HG03196 (cell line): Measurements from ENCODE around the gene PSMC3IP.
A peak's percentile ranks its signal among the peaks of the same experiment; 100 is the strongest.
"Not testable (repeated sequence)": the region's sequence is repeated elsewhere in the genome, so short reads cannot be mapped to it uniquely, and the experiment has no call there.

Source experiments
- ATAC-seq: cut with Tn5 transposase; IDR thresholded peaks from one replicate; pipeline ENCODE4 v1.9.1; 2021; ENCODE audit not compliant: unreplicated experiment

PSMC3IP gene, protein sequence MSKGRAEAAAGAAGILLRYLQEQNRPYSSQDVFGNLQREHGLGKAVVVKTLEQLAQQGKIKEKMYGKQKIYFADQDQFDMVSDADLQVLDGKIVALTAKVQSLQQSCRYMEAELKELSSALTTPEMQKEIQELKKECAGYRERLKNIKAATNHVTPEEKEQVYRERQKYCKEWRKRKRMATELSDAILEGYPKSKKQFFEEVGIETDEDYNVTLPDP

DNA sequence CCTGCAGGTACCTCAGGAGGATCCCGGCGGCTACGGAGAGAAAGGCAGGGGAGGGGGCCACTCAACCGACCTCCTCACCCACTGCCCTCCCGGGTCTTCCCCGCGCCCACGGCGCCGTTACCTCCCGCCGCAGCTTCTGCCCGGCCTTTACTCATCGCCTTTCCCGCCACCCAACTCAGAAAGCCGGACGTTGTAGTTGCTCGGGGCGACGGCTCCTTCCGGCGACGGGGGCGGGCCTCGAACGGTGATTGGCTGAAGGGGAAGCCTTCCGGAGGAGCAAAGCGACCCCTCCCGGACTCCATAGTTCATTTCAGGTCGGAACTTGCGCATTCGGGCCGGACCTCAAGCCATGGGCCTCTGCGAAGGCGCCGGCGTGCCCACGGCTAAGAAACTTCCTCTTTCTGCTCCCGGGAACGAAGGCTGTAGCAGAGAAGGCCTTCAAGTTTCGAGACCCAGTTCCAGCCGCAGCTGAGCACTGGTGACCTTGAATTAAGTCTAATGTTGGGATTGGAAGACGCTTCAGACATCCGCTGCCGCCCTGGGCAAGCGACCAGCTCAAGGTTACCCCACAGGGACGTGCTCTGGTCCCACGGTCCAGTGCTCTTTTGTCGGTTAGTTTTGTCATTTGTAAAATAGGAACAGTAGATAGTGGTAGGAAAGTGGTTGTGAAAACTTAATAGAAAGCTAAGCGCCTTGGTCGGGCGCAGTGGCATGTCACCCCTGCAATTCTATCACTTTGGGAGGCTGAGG, at the start of gene PSMC3IP:
PSMC3IP (minus strand) TSS at position 198 of the 750 bp plus-strand sequence; CDS start at position 155, 43 bp downstream.
- peak; percentile 73 for ATAC-seq

DNA sequence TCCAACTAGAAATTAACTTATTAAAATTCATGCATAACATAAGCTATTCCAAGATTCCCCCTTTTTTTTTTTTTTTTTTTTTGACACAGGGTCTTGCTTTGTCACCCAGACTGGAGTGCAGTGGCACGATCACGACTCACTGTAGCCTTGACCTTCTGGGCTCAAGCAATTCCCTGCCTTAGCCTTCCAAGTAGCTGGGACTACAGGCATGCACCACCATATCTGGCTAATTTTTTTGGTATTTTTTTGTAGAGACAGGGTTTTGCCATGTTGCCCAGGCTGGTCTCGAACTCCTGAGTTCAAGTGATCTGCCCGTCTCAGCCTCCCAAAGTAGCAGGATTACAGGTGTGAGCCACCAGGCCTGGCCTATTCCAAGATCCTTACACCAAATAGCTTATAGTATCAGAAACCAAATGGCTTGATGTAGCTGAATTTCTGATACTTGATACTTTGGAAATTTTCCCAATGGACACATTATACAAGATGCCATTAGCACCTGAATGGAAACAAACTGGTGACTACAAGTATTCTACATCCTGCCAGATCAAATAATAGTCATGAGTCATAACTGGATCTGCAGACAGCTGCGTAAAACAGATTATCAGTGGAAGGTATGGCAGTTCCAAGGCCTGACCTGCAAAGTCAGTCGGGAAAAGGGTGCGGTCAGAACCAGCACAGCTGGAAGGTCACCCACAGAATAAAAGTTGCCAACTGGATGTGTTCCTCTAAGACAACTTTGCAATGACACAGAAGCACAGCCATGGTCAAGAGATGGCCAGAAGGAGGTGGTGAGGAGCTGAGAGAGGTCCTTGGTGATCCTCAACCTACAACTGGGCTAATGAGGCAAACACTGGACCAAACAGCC, 46.4 kb upstream of the PSMC3IP start:
- no peak for ATAC-seq

DNA sequence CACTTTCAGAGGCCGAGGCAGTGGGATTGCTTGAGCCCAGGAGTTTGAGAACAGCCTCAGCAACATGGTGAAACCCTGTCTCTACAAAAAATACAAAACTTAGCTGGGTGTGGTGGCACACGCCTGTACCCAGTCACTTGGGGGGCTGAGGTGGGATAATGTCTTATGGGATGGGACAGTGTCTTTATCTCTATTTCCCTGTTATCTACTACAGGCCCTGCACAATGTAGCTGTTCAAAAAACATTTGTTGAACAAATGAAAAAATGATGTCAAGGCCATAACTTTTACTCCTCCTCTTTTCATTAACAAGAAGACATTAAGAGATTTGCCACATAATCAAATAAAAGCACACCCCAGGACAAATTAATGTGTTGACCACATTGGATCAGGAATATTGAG, 45.7 kb upstream of the PSMC3IP start:
- ATAC-seq = no peak

- ATAC-seq = not testable (repeated sequence)
Observed at GRCh38 chr17:42621987-42622386, 44.5 kb upstream of the PSMC3IP start.

DNA sequence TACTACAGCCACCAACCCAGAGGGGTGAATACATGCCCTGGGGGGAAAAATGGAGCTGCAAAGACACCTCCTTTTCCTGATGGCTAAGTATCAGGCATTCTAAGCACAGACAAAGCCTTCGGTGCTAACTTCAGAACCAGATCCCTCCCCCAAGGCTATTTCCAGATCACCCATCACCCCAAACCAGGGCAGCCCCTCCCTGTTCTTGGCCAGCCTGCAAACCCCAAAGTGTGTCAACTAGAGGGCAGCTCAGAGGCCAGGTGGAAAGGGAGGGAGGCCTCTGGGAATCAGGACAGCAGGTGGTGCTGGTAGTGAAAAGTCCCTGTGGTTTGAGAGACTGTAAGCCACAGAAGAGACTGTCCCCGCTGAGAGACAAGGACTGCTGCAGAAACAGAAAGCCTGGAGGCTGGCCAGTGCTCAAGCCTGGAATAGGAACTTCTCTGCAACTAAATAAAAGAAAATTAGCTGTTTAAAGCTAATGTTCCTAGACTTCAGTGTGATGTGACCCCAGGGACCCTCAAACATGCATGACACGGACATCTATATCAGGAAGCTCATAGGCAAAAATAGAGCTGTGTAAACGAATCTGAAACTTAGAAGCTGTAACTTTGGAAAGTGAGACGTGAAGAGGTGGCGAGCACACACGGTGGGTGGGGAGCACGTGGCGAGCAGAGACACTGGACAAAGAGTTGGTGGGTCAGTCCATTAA, 41.1 kb upstream of the PSMC3IP start:
- peak; percentile 67 for ATAC-seq

DNA sequence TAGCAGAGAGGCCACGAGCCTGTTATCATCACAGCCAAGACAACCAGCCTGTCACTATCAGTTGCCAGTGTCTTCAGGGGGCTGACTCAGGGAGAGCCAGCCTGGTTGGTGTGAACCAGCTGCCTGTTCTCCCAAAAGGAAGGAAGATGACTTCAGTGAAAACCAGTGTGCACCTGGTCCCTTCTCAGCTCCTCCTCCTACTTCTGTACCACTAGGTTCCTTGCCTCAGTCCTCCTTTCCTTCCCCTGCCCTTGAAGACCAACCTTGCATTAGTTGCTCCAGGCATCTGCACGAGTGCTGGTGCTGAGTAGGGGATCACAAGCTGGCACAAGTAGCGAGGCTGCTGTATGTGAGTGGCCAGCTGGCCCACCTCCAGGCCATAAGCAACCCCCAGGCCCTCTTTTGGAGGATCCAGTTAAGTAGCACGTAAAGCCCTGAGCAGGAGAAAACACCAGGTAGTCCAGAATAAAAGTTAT, 40.5 kb upstream of the PSMC3IP start:
- ATAC-seq = peak; percentile 26

GRCh38 chr17:42613699-42614295, 36.3 kb upstream of the PSMC3IP start:
- no peak for ATAC-seq

GRCh38 chr17:42612013-42612412, 34.5 kb upstream of the PSMC3IP start:
- no peak for ATAC-seq

- not testable (repeated sequence) for ATAC-seq
Observed at GRCh38 chr17:42609814-42610801, 32.6 kb upstream of the PSMC3IP start.

- ATAC-seq = peak; percentile 80
Observed at GRCh38 chr17:42609182-42609813, 31.8 kb upstream of the PSMC3IP start, which contains the start of the genes RETREG3 and TUBG1. Gene RETREG3 (minus strand): TSS chr17:42609374. CDS start chr17:42609324, 50 bp downstream. Gene TUBG1 (plus strand): TSS chr17:42609683. CDS start chr17:42609738, 55 bp downstream.

- peak; percentile 31 for ATAC-seq
Observed at GRCh38 chr17:42608305-42609181, 31.0 kb upstream of the PSMC3IP start.

- ATAC-seq = no peak
Observed at GRCh38 chr17:42607769-42608168, 30.2 kb upstream of the PSMC3IP start.

- ATAC-seq = no peak
Observed at GRCh38 chr17:42603318-42603717, 25.8 kb upstream of the PSMC3IP start.

DNA sequence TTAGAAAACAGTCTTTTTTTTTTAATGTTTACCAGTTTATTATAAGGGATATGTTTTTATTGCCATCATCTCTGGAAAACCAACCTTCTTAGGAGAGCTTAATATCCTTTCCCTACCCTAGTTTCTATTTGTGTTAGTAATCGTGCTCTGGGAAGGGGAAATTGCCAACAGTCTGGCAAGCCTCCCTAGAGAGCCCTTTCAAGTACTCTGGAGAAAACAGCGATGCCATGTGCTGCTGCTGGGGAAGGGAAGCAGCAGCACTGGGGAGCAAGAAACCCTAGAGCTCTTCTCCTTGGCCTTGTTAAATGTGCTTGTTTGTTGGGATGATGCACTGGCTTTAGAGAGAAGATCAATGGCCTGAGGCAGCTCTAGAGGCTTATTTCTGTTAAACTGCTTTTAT, 21.4 kb upstream of the PSMC3IP start:
- ATAC-seq = no peak

DNA sequence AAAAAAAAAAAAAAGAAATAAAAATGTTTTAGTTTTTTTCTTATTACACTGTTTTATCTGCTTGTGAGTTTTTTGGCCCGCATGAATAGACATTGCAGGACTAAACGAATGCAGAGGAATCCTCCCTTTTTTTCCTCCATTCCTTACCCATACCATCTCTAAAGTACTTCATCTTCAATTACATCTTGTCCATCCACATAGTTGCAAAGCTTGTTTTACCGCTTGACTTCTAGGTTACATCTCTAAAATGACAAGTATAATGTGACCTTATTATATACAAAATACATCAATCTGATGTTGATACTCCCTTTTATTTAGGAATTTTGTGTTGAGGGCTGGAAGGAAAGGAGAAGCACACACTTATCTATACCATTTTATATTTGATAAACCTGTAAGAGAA, 18.9 kb upstream of the PSMC3IP start:
- ATAC-seq = no peak

DNA sequence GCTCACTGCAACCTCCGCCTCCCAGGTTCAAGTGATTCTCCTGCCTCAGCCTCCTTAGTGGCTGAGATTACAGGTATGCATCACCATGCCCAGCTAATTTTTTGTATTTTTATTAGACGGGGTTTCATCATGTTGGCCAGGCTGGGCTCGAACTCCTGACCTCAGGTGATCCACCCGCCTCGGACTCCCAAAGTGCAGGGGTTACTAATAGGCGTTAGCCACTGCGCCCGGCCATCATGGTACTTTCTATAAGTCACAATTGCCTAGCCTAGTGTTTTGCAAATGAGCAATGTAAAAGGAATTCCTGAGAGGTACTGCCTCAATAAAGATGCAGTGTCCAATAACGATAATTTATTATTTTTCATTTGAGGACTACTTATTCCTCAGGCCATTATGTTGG, 13.9 kb upstream of the PSMC3IP start:
- no peak for ATAC-seq

DNA sequence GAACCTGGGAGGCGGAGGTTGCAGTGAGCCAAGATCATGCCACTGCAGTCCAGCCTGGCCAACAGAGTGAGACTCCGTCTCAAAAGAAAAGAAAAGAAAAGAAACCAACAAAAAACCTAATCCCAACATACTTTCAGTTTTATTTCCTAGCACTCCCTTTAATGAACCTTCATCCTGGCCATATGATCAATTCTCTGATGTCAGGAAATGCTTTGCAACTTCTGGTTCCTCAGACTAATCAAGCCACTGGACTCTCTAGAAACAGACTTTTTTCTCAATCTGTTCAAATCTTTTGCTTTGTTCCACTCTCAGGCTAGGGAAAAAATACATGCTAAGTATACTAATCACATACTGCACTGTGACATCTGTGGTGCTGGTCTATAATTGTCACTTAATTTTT, 13.4 kb upstream of the PSMC3IP start:
- no peak for ATAC-seq
